ENCODE data around the gene SPDYC. TPM values are rescaled to one million over a fixed set of nuclear protein-coding genes. Genes with fewer than 3 reads are reported as not detected.

Gene SPDYC
- total and polyA plus RNA-seq, 12 donors: not detected

DNA sequence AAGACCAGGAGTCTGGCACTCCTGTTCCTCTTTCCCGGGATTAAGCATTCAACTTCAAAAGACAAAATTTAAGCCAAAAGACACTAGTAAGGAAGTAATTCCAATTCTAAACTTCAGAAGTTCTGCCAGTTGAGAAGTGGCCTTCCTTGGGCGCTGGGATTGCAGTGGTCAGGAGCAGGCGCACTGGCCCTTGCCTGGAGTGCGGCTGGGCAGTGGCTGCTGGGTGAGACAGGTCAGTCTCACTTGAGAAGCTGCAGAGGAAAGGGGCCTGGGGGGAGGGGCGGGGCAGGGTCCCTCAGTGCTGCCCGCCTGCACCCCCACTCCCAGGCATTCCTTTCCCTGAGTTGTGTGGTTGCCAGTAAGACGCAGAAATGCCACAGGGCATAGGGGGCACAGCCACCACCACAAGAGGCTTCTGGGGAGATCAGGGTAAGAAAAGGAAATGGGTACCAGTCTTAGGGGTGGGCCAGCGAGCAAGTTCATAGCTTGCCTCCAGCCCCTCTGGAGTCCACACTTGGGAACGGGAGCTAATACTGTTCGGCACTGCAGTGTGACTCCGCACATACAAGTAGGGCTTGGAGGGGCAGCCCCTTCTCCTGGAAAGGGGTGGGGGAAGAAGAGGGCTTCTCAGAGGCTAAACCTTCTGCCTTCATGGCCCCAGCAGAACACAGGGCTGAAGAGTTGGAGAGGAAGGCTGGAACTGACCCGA, 42.4 kb upstream of the SPDYC start:
- ATAC-seq (no peak), DNase-seq (no peak)
- Histone ChIP-seq H3K4me3 (no peak overlapping the region), H3K27ac (no peak overlapping the region), H3K27me3 (no peaks in the 10 kb centered on the region), H3K4me1 (peaks cover 3 to 20% (median 12%) of the 10 kb centered on the region in 9 donors), H3K36me3 (peaks cover 7 to 89% (median 73%) of the 10 kb centered on the region in 9 donors), H3K9me3 (no peaks in the 10 kb centered on the region)
- TF ChIP-seq, protein P1, sequence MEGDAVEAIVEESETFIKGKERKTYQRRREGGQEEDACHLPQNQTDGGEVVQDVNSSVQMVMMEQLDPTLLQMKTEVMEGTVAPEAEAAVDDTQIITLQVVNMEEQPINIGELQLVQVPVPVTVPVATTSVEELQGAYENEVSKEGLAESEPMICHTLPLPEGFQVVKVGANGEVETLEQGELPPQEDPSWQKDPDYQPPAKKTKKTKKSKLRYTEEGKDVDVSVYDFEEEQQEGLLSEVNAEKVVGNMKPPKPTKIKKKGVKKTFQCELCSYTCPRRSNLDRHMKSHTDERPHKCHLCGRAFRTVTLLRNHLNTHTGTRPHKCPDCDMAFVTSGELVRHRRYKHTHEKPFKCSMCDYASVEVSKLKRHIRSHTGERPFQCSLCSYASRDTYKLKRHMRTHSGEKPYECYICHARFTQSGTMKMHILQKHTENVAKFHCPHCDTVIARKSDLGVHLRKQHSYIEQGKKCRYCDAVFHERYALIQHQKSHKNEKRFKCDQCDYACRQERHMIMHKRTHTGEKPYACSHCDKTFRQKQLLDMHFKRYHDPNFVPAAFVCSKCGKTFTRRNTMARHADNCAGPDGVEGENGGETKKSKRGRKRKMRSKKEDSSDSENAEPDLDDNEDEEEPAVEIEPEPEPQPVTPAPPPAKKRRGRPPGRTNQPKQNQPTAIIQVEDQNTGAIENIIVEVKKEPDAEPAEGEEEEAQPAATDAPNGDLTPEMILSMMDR (IDR thresholded peaks at IDR 0.05): no peak
- 80 to 84% methylated on average over 12 of the region's 12 CpGs for WGBS, 2 donors
- intact Hi-C loops (cut with DNase I): no loop called here

DNA sequence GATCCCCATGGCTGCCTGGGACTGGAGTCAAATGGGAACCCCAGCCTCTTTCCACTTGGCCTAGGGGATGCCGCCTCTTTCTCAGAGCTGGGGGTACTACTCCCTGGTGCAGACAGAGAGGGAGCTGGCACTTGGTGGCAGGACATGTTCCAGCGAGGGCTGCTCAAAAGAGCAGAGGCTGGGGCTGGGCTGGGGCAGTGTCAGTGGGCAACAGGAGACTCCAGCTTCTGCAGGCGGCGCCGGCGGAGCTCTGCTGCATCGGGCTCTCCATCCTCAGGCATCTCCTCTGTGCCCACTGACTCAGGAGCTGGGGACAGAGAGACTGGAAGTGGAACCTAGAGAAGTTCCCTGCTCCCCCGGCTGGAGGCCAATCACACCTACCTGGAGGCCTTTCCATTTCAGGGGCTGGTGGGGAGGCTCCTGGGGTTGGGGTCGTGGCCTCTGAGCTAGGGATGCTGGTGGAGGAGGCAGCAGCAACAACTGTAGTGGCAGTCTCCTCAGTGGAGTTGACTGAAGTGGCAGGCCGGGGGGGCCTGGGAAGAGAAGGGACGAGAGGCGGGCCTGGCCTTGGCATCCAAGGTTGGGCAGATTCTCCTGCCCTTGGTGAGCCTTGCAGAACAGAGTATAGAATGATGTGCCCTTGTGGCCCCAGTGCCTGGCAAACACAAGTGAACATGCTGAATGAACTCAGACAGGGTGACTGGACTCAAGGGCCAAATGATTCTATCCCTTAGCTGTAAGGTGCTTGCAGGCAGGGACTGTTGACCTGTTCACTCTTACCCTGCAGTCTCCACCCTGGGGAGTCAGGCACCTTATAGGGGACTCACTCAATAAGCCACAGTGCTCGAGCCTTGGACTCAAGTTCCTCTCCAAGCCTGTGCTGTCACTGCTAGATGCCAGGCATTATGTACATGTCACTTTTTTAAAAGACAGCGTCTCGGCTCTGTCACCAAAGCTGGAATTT, 41.6 kb upstream of the SPDYC start:
- peaks cover 7 to 94% (median 73%) of the 10 kb centered on the region in 9 donors for H3K36me3 ChIP-seq
- intact Hi-C loops (cut with DNase I): no loop called here
- WGBS, 2 donors: 84% methylated on average over 15 of the region's 15 CpGs
- H3K4me3 ChIP-seq: no peak overlapping the region
- DNase-seq (no peak), ATAC-seq (no peak)
- TF ChIP-seq, protein P1 (IDR thresholded peaks at IDR 0.05): no peak
- H3K27me3 ChIP-seq: no peaks in the 10 kb centered on the region
- H3K4me1 ChIP-seq: peaks cover 6 to 20% (median 13%) of the 10 kb centered on the region in 9 donors
- H3K9me3 ChIP-seq: no peaks in the 10 kb centered on the region
- H3K27ac ChIP-seq: no peak overlapping the region

DNA sequence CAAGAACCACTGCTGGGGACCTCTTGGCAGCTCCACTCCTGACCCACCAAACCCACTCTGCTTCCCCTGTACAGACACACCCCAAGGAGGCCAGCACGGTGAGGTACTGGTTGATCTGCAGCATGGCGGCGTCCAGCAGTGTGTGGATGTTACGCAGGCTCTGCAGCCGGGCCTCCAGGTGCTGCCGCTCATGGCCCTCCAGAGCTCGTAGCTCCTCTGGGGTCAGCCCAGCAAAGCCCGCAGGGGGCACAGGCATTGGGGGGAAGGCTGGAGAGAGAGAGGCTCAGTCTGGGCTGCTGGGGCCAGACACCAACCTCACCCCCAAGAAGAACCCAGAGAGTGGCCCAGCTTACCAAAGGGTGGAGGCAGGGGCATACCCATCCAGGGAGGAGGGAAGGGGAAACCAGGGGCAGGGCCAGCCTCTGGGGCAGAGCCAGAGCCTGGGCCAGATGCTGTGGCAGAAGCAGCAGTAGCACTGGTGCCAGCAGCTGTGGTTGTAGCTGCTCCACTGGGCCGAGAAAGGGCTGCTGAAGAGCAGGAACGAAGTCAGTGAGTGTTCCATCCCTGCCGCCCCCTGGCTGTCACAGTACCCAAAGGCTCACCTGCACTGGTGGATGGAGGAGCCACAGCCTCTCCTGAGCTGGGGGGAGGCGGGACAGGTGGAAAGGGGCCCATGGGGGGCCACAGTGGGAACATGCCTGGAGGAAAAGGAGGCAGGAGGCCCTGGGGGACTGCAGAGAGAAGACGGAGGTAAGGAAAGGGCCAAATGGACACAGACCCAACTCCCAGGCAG, 40.2 kb upstream of the SPDYC start:
- Histone ChIP-seq H3K4me3 (no peak overlapping the region), H3K27ac (no peak overlapping the region), H3K9me3 (no peaks in the 10 kb centered on the region), H3K4me1 (peaks cover 6 to 24% (median 17%) of the 10 kb centered on the region in 9 donors), H3K36me3 (peaks cover 7 to 84% (median 66%) of the 10 kb centered on the region in 9 donors), H3K27me3 (no peaks in the 10 kb centered on the region)
- TF ChIP-seq, protein P1 (IDR thresholded peaks at IDR 0.05): no peak
- intact Hi-C loops (cut with DNase I): loop anchor here in 2 of 10 donors (10.0 kb wide), 1 partner anchor 125 kb away; no protein-coding TSS in a partner anchor
- DNase-seq: no peak
- no peak for ATAC-seq
- 86 to 90% methylated on average over 13 of the region's 13 CpGs for WGBS, 2 donors
